Fibroblast of the aortic adventitia (primary cell): Measurements from ENCODE around the gene HAS3. TPM values are rescaled to one million over a fixed set of nuclear protein-coding genes. Genes with fewer than 3 reads are reported as not detected.
A peak's percentile ranks its signal among the peaks of the same experiment; 100 is the strongest.
"Not testable (repeated sequence)": the region's sequence is repeated elsewhere in the genome, so short reads cannot be mapped to it uniquely, and the experiment has no call there.

ENCODE experiments used
- DNase-seq: peaks from one replicate; pipeline ENCODE4 v3.0.0-alpha.2; 2010; ENCODE audit warnings: low read depth
- H3K4me3 ChIP-seq: 2 replicates; pipeline ENCODE4 v1.5.1; 2011; ENCODE audit warnings: low read depth, mild to moderate bottlenecking, control low read depth, low read length, moderate library complexity
- total RNA-seq: library from RNA; depleted of rRNA; stranded (reverse); fragments of >200 nt; gene quantifications from 2 replicates; pipeline ENCODE4 v1.2.3, GENCODE V29; 2012; ENCODE audit warnings: low replicate concordance
- TF ChIP-seq, protein P1 (sequence below): IDR thresholded peaks from 2 replicates; pipeline ENCODE4 v1.5.1; 2011; ENCODE audit warnings: mild to moderate bottlenecking, low read length, control low read depth, inconsistent platforms; ENCODE audit not compliant: insufficient read depth

The HAS3 gene
- total RNA-seq, 1 donor = 0.81 TPM

DNA sequence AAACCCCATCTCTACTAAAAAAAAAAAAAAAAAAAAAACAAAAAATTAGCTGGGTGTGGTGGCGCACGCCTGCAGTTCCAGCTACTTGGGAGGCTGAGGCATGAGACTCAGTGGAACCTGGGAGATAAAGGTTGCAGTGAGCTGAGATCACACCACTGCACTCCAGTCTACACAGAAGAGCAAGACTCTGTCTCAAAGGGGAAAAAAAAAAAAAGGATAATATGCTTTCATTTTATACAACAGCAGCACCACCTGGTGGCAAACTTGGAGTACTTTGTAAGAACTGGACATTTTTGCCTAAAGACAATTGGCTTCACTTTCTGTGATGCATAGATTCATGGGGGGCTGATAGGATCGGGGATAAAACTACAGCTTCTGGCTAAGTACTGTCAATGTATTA lies 18.5 kb downstream of the HAS3 start:
- TF ChIP-seq, protein P1, sequence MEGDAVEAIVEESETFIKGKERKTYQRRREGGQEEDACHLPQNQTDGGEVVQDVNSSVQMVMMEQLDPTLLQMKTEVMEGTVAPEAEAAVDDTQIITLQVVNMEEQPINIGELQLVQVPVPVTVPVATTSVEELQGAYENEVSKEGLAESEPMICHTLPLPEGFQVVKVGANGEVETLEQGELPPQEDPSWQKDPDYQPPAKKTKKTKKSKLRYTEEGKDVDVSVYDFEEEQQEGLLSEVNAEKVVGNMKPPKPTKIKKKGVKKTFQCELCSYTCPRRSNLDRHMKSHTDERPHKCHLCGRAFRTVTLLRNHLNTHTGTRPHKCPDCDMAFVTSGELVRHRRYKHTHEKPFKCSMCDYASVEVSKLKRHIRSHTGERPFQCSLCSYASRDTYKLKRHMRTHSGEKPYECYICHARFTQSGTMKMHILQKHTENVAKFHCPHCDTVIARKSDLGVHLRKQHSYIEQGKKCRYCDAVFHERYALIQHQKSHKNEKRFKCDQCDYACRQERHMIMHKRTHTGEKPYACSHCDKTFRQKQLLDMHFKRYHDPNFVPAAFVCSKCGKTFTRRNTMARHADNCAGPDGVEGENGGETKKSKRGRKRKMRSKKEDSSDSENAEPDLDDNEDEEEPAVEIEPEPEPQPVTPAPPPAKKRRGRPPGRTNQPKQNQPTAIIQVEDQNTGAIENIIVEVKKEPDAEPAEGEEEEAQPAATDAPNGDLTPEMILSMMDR = peak; percentile 54
- peak; percentile 83 for DNase-seq
- no peak overlapping the region for H3K4me3 ChIP-seq

DNA sequence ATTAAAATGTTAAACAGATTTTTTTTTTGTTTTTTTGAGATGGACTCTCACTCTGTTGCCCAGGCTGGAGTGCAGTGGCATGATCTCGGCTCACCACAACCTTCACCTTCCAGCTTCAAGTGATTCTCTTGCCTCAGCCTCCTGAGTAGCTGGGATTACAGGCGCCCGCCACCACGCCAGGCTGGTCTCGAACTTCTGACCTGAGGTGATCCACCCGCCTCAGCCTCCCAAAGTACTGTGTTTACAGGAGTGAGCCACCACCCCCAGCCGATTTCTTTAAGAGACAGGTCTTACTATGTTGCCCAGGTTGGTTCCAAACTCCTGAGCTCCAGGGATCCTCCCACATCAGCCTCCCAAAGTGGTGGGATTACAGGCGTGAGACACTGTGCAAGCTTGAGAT lies 19.0 kb downstream of the HAS3 start:
- DNase-seq, H3K4me3 ChIP-seq: not testable (repeated sequence)

DNA sequence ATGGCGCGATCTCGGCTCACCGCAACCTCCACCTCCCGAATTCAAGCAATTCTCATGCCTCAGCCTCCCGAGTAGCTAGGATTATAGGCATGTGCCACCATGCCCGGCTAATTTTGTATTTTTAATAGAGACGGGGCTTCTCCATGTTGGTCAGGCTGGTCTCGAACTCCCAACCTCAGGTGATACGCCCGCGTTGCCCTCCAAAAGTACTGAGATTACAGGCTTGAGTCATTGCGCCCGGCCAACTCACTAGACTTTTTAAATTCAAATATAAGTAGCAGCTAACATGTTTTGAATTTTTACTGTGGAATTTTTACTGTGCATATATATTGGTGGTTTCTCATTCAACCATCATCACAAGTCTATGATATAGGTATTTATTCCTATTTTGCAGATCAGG lies 19.5 kb downstream of the HAS3 start:
- not testable (repeated sequence) for H3K4me3 ChIP-seq, DNase-seq

DNA sequence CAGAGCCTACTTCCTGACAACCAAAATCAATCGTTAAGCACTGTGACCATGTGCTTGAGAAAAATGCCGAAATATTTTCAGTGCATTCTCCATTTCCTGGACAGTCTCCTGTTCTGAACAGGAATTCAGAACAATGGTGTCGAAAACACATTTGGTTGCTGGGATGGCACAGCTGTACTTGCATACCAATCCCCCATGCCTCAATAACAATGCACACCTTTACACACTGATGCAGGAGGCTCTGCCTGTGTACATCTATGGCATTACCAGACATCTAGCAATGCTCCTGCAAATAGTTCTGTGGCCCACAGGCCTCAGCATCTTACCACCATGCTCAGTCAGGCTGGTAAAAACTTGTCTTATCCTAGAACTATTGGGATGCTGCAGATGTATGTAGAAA lies 20.8 kb downstream of the HAS3 start:
- TF ChIP-seq, protein P1 = no peak
- H3K4me3 ChIP-seq = no peak overlapping the region
- no peak for DNase-seq

DNA sequence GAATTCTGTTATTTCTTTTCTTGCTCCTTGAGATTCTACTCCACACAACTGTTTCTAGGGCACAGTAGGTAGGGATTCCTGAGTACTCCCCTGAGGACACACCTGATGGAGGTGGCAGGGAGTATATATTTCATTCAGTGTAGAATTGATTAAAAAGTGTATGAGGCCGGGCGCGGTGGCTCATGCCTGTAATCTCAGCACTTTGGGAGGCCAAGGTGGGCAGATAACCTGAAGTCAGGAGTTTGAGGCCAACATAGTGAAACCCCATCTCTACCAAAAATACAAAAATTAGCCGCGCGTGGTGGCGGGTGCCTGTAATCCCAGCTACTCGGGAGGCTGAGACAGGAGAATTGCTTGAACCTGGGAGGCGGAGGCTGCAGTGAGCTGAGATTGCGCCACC lies 21.3 kb downstream of the HAS3 start:
- H3K4me3 ChIP-seq, DNase-seq: not testable (repeated sequence)

DNA sequence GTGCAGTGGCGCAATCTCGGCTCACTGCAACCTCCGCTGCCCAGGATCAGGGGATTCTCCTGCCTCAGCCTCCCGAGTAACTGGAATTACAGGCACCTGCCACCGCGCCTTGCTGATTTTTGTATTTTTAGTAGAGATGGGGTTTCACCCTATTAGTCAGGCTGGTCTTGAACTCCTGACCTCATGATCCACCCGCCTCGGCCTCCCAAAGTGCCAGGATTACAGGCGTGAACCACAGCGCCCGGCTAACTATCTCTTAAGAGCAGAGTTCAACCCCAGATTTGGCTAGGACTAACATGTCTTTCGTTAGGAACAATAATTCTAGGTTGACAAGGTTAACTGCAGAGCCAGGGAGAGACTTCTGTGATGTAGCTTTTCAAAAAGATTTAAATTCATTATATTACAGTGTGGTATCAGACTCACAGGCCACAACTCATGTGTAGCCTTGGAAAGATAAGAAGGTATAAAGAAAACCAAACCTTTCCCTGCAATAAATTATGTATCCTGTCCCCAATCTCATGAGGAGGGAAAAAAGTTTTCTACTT lies 22.6 kb downstream of the HAS3 start:
- no peak for DNase-seq
- H3K4me3 ChIP-seq = no peak overlapping the region
- TF ChIP-seq, protein P1 = no peak

DNA sequence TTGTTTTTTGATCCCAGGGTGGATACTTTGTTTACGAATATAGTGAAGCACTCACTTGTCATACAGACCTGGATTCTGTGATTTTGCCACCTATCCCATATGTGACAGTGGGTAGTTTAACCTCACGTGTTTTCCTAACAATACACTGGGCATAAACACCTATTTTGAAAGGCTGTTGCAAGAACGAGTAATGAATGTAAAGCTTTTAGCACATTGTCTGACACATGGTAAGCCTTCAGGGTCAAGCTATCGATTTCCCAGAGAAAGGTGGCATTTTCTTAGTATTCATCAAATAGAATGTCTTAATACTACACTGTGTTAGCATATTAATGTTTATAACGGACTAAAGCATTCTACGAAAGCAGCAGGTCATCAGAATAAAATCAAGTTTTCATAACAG lies 25.0 kb downstream of the HAS3 start:
- TF ChIP-seq, protein P1 = no peak
- DNase-seq = no peak

DNA sequence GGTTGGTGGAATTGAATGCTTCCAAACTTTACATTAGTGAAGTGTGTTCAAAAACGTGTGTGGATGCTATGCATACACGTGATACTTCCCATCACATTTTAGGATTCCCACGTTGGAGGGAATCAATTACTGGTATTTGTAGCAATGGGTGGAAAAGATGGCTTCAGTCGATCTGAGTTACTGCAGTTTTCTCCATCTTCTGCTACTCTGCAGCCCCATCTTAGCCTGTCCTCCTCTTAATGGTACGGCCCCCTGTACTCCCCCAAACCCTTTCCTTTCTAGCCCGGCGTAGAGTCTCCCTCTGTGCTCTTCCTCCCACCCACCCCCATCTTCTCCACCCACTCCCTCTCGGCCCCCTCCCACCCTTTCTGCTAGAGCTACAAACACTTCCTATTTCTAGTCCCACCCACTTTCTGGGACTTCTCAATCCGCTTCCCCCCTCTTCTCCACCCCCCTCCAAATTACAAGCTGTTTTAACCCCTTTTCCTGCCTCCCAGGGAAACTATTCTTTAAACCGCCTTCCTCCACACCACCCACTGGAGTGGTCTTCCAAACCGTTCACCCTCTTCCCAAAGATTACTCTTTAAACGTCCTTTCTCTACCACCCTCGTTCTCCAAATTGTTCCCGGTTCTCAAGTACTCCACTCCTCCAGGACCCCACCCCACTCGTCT lies 25.9 kb downstream of the HAS3 start:
- peak overlapping the region; percentile 96 for H3K4me3 ChIP-seq
- TF ChIP-seq, protein P1 = no peak
- DNase-seq = no peak

More for the DNA sequence above, 25.0 kb downstream of the HAS3 start:
- H3K4me3 ChIP-seq = peak overlapping the region; percentile 96
